Activated T-cell treated with anti-CD3 and anti-CD28 coated beads for 4 hours (primary cell): ENCODE results near the gene CBLB.

Source experiments
- DNase-seq: peaks from one replicate; pipeline ENCODE4 v3.0.0-alpha.2; 2020

Gene CBLB

DNA sequence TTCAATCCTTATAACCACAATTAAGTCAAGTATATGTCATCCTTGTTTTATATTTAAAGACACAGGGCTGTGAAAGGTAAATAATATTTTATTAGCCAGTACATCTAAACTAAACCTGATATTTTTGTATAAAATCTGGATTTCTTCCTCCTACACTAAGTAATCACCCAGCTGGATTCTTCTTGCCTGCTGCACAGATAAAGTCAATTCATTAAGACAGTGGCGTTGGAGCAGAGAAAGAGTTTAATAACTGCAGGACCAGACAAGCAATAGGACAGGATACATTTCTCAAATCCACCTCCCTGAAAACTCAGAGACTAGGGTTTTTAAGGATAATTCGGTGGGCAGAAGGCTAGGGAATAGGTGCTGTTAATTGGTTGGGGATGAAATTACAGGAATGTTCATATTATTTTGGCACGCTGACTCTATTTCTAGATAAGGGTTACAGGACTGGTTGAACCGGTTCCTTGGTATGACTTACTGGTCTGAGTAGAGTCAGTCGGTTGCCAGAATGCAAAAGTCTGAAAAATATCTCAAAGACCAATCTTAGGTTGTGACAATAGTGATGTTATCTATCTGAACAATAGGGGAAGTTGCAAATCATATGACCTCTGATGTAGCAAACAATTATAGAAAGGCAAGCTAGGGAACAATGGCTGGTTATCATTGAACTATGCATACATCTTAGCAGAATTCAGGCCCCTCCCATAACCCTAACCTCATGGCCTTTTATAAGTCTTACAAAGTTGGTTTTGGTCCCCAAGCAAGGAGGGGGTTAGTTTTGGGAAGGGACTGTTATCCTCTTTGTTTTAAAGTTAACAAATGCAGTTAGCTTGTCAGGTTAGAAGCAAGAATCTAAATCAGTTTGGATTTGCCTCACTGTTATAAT is 257.3 kb downstream of the CBLB start:
- DNase-seq, result no peak

- DNase-seq, result no peak
Observed at GRCh38 chr3:105610473-105610872, 258.3 kb downstream of the CBLB start.

GRCh38 chr3:105608623-105609022 is 260.2 kb downstream of the CBLB start:
- DNase-seq, result no peak

- DNase-seq, result no peak
Observed at GRCh38 chr3:105606016-105606415, 262.8 kb downstream of the CBLB start.
